Subcutaneous adipose tissue (tissue), 4 donors: Measurements from ENCODE around the gene DAP. TPM values are rescaled to one million over a fixed set of nuclear protein-coding genes. Genes with fewer than 3 reads are reported as not detected.

Experiments used
- CTCF ChIP-seq: fragments of 450-650 bp; IDR thresholded peaks from one replicate; pipeline ENCODE4 v1.5.1; 2016; ENCODE audit warnings: low read depth, mild to moderate bottlenecking, control low read depth, antibody characterized with exemption, moderate library complexity
- total RNA-seq, 4 donors: library from RNA; depleted of rRNA; stranded (reverse); fragments of >200 nt; gene quantifications; one replicate each; pipeline ENCODE4 v1.1.0, GENCODE V29; 2016

DAP gene
- total RNA-seq, 4 donors from 2014 or later = 52.9 to 56.7 (median 53.6) TPM

GRCh38 chr5:10747678-10748622, 13.1 kb downstream of the DAP start:
- no peak for TF ChIP-seq CTCF

GRCh38 chr5:10746711-10747110, 14.3 kb downstream of the DAP start:
- TF ChIP-seq CTCF = no peak

GRCh38 chr5:10745133-10745532, 15.9 kb downstream of the DAP start:
- no peak for TF ChIP-seq CTCF

- no peak for TF ChIP-seq CTCF
Observed at GRCh38 chr5:10744681-10745080, 16.4 kb downstream of the DAP start.

GRCh38 chr5:10743951-10744350, 17.1 kb downstream of the DAP start:
- TF ChIP-seq CTCF = no peak

- no peak for TF ChIP-seq CTCF
Observed at GRCh38 chr5:10743526-10743925, 17.5 kb downstream of the DAP start.

GRCh38 chr5:10741661-10742060, 19.4 kb downstream of the DAP start:
- TF ChIP-seq CTCF = no peak
